GM12873 (cell line): Measurements from ENCODE around the gene RNF4.

ENCODE experiments used
- CTCF ChIP-seq: IDR thresholded peaks from 2 replicates; pipeline ENCODE4 v1.5.1; 2012; ENCODE audit warnings: low read depth, mild to moderate bottlenecking, moderate library complexity, low read length, control low read depth; ENCODE audit not compliant: insufficient read depth; ENCODE audit errors: missing control alignments

Gene RNF4

GRCh38 chr4:2486981-2487380 is 18.1 kb downstream of the RNF4 start:
- TF ChIP-seq CTCF, result no peak

GRCh38 chr4:2487632-2488031 is 18.7 kb downstream of the RNF4 start:
- TF ChIP-seq CTCF, result no peak

- TF ChIP-seq CTCF, result no peak
Observed at GRCh38 chr4:2489081-2489805, 20.3 kb downstream of the RNF4 start.

GRCh38 chr4:2489841-2490552 is 21.1 kb downstream of the RNF4 start:
- no peak for TF ChIP-seq CTCF

GRCh38 chr4:2492970-2493369 is 24.1 kb downstream of the RNF4 start:
- TF ChIP-seq CTCF, result no peak

GRCh38 chr4:2494992-2495391 is 26.1 kb downstream of the RNF4 start:
- no peak for TF ChIP-seq CTCF

- no peak for TF ChIP-seq CTCF
Observed at GRCh38 chr4:2497324-2497723, 28.4 kb downstream of the RNF4 start.
